HG03521 (cell line): ENCODE measurements around the gene RHO.

Experiments used
- ATAC-seq: cut with Tn5 transposase; IDR thresholded peaks from one replicate; pipeline ENCODE4 v1.9.1; 2021; ENCODE audit warnings: mild to moderate bottlenecking, moderate library complexity; ENCODE audit not compliant: unreplicated experiment

Gene RHO

GRCh38 chr3:129558772-129559564 is 30.5 kb downstream of the RHO start:
- ATAC-seq, result no peak

- no peak for ATAC-seq
These were observed 31.2 kb downstream of the RHO start for GRCh38 chr3:129559565-129560079.

DNA sequence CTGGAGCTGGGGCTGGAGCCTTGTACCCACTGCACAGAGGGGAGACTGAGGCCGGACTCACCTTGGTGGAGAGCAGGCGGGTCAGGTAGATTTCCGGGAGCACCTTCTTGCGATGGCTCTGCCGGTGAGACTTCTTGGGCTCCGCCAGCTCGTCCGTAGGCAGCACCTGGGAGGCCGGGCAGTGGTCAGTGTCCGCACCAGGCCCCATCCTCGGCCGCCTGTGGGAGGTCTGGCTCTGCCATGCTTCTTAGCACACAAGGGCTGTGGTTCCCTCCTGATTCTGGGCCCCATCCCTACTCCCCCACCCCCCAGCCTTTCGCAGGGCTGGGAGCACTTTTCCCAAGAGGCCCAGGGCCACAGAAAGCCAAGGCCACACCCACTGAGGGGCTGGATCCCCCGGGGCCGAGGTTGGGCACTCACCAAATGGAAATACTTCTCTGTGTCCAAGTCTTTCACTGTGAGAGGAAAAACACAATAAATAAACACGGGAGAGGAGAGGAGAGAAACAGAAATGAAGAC is 31.9 kb downstream of the RHO start:
- ATAC-seq, result no peak

- ATAC-seq, result no peak
These were observed 32.6 kb downstream of the RHO start for GRCh38 chr3:129560911-129561594.

- no peak for ATAC-seq
These were observed 33.3 kb downstream of the RHO start for GRCh38 chr3:129561619-129562248.

GRCh38 chr3:129562803-129563202 is 34.4 kb downstream of the RHO start:
- ATAC-seq, result no peak

DNA sequence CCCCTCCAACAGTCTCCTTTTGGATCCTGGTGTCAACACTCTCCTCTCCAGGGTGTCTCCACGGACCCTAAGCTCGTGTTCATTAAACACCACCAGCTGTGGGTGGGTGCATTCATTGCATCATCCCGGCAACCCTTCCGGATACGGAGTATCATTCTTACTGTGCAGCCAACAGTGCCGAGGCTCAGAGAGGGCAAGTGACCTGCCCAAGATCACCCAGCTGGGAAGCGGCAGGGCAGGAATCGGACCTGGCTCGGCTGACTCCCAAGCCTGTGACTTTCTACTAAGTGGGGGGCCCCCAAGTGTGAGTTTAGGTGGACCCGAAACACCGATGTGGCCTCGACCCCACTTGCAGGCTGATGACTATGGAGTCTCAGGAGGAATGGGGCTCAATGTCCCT is 34.9 kb downstream of the RHO start:
- ATAC-seq, result no peak

- ATAC-seq, result no peak
These were observed 35.6 kb downstream of the RHO start for GRCh38 chr3:129563850-129564535.

GRCh38 chr3:129564981-129565644 is 36.7 kb downstream of the RHO start:
- no peak for ATAC-seq

DNA sequence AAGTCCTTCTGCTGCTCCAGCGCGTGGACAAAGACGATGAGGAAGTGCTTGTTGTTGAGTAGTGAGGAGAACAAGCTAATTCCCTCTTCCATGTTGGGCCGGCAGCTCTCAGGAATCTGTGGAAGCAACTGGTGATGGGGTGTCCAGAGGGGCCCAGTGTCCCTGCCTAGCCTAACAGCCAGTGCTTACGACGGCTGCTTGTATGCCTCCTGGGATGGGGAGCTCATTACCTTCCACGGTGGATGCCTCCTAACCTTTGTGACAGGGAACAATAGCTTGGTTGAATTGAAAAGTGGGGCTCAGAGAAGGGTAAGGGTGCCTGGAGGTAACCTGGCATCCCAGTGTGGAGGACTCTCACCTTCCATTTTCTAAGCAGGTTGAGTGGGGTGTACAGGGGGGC is 37.5 kb downstream of the RHO start:
- ATAC-seq, result no peak

GRCh38 chr3:129567176-129567705 is 38.8 kb downstream of the RHO start:
- ATAC-seq, result no peak

- ATAC-seq, result no peak
These were observed 39.5 kb downstream of the RHO start for GRCh38 chr3:129567939-129568338.

- ATAC-seq, result no peak
These were observed 41.4 kb downstream of the RHO start for GRCh38 chr3:129569856-129570255.

DNA sequence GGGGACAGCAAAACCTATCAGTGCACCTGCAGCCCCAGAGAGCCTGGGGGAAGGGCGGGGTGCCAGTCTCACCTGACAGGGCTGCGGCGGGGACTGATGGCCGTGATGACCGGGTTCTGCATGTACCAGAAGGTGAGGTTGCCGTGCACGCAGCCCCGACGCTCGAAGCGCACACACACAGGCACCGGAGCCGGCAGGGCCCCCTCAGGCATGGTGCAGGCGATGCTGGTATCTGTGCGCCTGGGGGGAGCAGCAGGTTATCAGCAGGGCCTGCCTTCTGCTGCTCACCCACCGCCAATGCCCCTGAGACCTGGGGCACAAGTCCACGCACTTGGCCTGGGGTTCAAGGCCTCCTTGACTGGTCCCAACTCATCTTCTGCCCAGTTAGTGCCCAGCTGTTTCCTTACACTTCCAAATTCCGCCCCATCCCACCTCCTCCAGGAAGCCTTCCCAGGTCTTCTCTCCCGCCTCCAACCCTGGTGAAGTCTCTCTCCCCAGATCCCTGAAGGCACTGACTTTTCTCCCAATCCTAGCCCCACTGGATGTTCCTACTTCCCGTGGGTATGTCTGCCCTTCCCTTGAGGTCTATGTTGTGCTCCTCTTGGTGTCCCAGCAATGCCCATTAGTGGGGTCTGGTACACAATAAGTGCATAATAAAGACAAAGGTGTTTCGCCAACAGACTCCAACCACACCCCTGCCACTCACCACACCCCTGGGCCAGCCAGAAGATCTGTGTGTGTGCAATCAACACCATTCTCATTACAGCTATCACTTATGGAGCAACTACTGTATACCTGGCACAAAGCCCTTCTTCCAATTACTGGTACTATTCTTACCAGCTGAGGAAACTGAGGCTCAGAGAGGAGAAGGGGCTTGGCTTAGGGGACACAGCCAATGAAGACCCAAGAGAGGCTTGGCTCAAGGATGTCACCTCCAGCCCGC is 43.4 kb downstream of the RHO start:
- no peak for ATAC-seq

GRCh38 chr3:129572603-129573002 is 44.2 kb downstream of the RHO start:
- ATAC-seq, result no peak

GRCh38 chr3:129573493-129573892 is 45.1 kb downstream of the RHO start:
- ATAC-seq, result no peak

DNA sequence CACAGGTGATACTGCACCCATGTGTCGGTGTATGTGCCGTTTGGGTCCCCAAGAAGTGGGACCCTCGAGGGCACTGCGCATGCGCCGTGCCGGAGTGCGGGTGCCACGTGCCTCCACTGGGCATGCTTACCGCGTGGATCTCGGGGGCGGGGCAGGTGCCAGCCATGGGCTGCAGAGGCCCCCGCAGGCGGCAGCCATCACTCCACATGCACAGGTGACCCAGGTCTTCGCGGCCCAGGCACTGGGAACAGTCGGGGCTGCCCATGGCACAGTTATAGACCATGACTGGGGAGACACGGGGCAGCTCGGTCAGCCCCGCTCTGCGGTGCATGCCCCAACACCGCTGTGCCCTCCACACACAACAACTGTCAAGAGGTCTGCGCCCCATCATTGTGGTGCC is 45.8 kb downstream of the RHO start:
- no peak for ATAC-seq

DNA sequence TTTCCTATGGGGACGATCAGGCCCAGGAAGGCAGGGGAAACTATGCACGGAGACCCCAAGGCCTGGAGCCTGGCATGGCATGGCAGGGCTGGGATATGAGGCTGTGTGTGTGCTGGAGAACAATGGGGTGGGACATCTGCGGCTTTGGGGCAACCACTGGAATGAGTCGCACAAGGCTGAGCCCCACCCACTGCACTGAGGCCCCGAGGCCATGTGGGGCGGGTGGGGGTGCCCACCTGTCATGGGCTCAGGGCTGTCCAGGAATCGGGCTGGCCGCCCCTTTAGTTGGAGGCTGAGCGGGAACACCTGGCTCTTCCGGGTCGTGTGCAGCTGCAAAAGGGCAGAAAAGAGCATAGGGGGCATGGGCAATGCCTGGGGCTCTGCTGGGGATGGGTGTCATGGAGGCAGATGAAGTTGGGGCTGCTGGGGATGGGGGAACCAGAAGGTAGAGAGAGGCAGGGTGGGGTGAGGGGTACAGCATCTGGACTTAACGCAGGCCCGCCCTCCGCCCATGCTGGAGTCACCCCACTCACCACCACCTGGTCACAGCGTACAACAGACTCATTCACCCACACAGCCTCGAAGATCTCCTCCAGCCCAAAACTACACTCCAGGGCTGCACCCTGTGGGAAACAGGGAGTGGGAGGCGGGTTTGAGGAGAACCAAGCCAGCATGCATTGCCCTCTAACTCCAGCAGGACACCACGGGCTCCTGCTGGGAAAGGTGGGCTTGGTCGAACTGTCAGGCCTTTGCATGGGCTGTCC is 47.0 kb downstream of the RHO start:
- no peak for ATAC-seq
